ENCODE results near the gene ADI1.

ADI1 gene

GRCh38 chr2:3536682-3537632 lies 17.6 kb upstream of the ADI1 start:
- DNase-seq (ENCODE audit: low read depth): peak; percentile 47
- TF ChIP-seq, protein P1, sequence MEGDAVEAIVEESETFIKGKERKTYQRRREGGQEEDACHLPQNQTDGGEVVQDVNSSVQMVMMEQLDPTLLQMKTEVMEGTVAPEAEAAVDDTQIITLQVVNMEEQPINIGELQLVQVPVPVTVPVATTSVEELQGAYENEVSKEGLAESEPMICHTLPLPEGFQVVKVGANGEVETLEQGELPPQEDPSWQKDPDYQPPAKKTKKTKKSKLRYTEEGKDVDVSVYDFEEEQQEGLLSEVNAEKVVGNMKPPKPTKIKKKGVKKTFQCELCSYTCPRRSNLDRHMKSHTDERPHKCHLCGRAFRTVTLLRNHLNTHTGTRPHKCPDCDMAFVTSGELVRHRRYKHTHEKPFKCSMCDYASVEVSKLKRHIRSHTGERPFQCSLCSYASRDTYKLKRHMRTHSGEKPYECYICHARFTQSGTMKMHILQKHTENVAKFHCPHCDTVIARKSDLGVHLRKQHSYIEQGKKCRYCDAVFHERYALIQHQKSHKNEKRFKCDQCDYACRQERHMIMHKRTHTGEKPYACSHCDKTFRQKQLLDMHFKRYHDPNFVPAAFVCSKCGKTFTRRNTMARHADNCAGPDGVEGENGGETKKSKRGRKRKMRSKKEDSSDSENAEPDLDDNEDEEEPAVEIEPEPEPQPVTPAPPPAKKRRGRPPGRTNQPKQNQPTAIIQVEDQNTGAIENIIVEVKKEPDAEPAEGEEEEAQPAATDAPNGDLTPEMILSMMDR (conservative IDR thresholded peaks at IDR 0.05; ENCODE audit: low read length): peak; percentile 51
- H3K4me3 ChIP-seq (ENCODE audit: low read length): peak overlapping the region; percentile 62

DNA sequence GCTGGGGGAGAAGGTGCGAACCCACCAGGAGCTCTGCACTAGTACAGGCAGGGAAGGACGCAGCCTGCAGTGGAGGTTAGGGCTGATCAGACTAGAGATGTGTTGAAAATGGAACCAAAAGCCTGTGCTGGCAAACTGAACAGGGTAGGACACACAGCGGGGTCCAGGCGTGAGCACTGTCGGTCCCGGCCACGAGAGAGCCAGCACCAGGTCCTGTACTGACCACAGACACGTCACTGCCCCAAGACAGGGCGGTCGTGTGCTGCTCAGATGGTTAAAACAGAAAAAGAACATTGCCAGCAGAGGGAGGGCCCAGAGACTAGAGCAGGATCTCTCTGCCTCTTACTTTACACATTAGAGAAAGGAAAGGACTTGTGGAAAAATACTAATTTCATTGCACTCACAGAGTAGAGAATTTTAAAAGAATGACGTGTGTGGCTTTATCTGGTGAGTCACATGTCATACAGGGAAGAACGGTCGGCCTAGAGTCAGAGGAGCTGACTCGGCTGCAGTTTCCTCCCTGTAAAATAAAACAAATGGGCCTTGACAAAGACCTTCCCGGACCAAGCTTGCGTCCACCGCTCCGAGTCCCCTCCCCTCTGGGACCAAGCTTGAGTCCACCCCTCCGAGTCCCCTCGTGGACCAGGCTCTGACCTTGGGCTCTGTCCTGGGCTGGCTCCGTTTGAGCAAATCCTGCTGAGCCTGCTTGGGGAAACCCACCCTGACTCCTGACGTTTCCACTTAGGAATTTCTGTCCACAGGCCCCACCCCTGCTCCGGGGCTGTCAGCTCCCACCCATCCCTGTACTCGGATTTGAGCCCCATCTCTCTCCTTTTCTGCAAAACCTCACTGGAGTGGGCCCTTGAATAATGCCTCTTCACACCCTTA lies 16.7 kb upstream of the ADI1 start:
- TF ChIP-seq, protein P1 (conservative IDR thresholded peaks at IDR 0.05; ENCODE audit: low read length): peak; percentile 48
- peak overlapping the region; percentile 62 for H3K4me3 ChIP-seq (ENCODE audit: low read length)
- peak; percentile 83 for DNase-seq (ENCODE audit: low read depth)

- peak overlapping the region; percentile 62 for H3K4me3 ChIP-seq (ENCODE audit: low read length)
- TF ChIP-seq, protein P1 (conservative IDR thresholded peaks at IDR 0.05; ENCODE audit: low read length): no peak
- DNase-seq (ENCODE audit: low read depth): no peak
These were observed 16.1 kb upstream of the ADI1 start for GRCh38 chr2:3535467-3535793.

- no peak for DNase-seq (ENCODE audit: low read depth)
- no peak overlapping the region for H3K4me3 ChIP-seq (ENCODE audit: low read length)
- TF ChIP-seq, protein P1 (conservative IDR thresholded peaks at IDR 0.05; ENCODE audit: low read length): no peak
These were observed 15.0 kb upstream of the ADI1 start for GRCh38 chr2:3534251-3534814.

DNA sequence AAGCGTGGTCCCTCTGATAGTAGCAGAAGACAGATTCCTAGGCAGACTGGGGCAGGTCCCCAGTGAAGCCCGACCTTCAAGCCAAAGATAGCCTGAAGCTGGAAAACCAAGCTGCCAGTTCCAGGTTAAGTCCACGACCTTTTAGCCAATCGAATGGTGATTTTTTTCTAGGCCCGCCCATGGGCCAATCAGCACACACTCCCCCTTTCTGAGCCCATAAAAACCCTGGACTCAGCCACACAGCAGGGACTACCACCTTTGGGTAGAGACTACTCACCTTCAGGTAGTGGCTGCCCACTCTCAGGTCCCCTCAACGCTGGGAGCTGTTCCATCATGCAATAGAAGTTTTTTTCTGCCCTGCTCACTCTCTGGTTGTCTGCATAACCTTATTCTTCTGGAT lies 14.5 kb upstream of the ADI1 start:
- no peak for DNase-seq (ENCODE audit: low read depth)
- TF ChIP-seq, protein P1 (conservative IDR thresholded peaks at IDR 0.05; ENCODE audit: low read length): no peak
- H3K4me3 ChIP-seq (ENCODE audit: low read length): no peak overlapping the region

DNA sequence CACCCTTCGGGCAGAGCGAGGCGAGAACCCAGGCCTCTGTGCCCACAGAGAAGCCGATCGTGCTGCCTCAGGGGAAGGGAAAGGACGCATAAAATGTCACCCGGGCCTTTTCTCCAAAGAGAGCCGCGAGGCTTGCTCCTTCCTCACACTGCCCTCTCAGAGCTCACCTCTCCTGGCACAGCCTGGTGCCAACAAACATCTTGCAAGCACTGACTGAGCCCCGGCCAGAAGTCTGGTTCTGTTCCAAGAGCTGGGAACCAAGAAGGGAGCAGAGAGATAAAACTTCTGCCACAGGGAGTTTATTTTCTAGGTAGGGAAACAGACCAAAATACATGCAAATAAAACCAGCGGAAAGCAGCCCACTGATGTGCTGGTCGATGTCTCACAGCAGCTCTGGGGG lies 13.6 kb upstream of the ADI1 start:
- no peak for DNase-seq (ENCODE audit: low read depth)
- H3K4me3 ChIP-seq (ENCODE audit: low read length): no peak overlapping the region
- TF ChIP-seq, protein P1 (conservative IDR thresholded peaks at IDR 0.05; ENCODE audit: low read length): no peak

Data from AG10803 (cell line).